HepG2 (cell line): Measurements from ENCODE around the gene IFI30. TPM values are rescaled to one million over a fixed set of nuclear protein-coding genes. Genes with fewer than 3 reads are reported as not detected.

ENCODE experiments used
- DDIT3 ChIP-seq: sonication (generic); formaldehyde crosslinking; IDR thresholded peaks from 2 replicates; pipeline ENCODE4 v1.4.0; 2020; ENCODE audit warnings: mild to moderate bottlenecking, missing genetic modification reagents
- EP300 ChIP-seq, 3 experiments: sonication (generic) in 1 of 3; formaldehyde crosslinking in 1 of 3; IDR thresholded peaks; 2 replicates each; pipeline versions ENCODE4 v1.5.1 to v1.6.1; 2011 to 2020; ENCODE audit warnings: low read depth in 2 of 3, low read length in 2 of 3, borderline replicate concordance in 1 of 3, improper control_type of control experiment in 1 of 3, mild to moderate bottlenecking in 1 of 3, missing genetic modification reagents in 1 of 3, moderate library complexity in 1 of 3
- HBP1 ChIP-seq: IDR thresholded peaks from 2 replicates; pipeline ENCODE4 v1.6.1; 2016; ENCODE audit warnings: low read depth, control low read depth
- HMGXB4 ChIP-seq, 2 experiments: sonication (generic) in 1 of 2; formaldehyde crosslinking in 1 of 2; IDR thresholded peaks; 2 replicates each; pipeline versions ENCODE4 v1.4.0 to v1.6.1; 2018 to 2020; ENCODE audit warnings: missing genetic modification reagents in 2 of 2, borderline replicate concordance in 1 of 2, low read depth in 1 of 2, mild to moderate bottlenecking in 1 of 2, missing biosample characterization in 1 of 2
- HNF4G ChIP-seq, 2 experiments: sonication (generic) in 1 of 2; formaldehyde crosslinking in 1 of 2; IDR thresholded peaks; 2 replicates each; pipeline versions ENCODE4 v1.4.0 to v1.6.1; 2011 to 2020; ENCODE audit warnings: borderline replicate concordance in 2 of 2, low read depth in 2 of 2, mild to moderate bottlenecking in 2 of 2, low read length in 1 of 2, missing genetic modification reagents in 1 of 2, moderate library complexity in 1 of 2
- MYNN ChIP-seq: sonication (generic); formaldehyde crosslinking; IDR thresholded peaks from 2 replicates; pipeline ENCODE4 v1.4.0; 2020; ENCODE audit warnings: mild to moderate bottlenecking, low read depth, missing genetic modification reagents
- PREB ChIP-seq: sonication (generic); formaldehyde crosslinking; IDR thresholded peaks from 2 replicates; pipeline ENCODE4 v1.4.0; 2020; ENCODE audit warnings: missing genetic modification reagents
- RFXAP ChIP-seq: sonication (generic); formaldehyde crosslinking; IDR thresholded peaks from 2 replicates; pipeline ENCODE4 v1.4.0; 2020; ENCODE audit warnings: missing genetic modification reagents, borderline replicate concordance
- SAFB2 ChIP-seq: sonication (generic); formaldehyde crosslinking; IDR thresholded peaks from 2 replicates; pipeline ENCODE4 v1.5.1; 2020; ENCODE audit warnings: missing genetic modification reagents, low read depth, mild to moderate bottlenecking, borderline replicate concordance
- TERF1 ChIP-seq: sonication (generic); formaldehyde crosslinking; IDR thresholded peaks from 2 replicates; pipeline ENCODE4 v1.8.0; 2022; ENCODE audit warnings: mild to moderate bottlenecking, missing genetic modification reagents, moderate library complexity
- TFDP1 ChIP-seq: IDR thresholded peaks from 2 replicates; pipeline ENCODE4 v1.6.1; 2016; ENCODE audit warnings: missing compliant biosample characterization, missing genetic modification reagents, borderline replicate concordance
- ZIK1 ChIP-seq: sonication (generic); formaldehyde crosslinking; IDR thresholded peaks from 2 replicates; pipeline ENCODE4 v1.5.0; 2020; ENCODE audit warnings: mild to moderate bottlenecking, low read depth, missing genetic modification reagents, borderline replicate concordance
- ZNF451 ChIP-seq: sonication (generic); formaldehyde crosslinking; IDR thresholded peaks from 2 replicates; pipeline ENCODE4 v1.5.0; 2020; ENCODE audit warnings: mild to moderate bottlenecking, missing genetic modification reagents
- ZNF564 ChIP-seq: sonication (generic); formaldehyde crosslinking; IDR thresholded peaks from 2 replicates; pipeline ENCODE4 v1.8.1; 2023; ENCODE audit warnings: mild to moderate bottlenecking, missing genetic modification reagents
- ZNF572 ChIP-seq: sonication (generic); formaldehyde crosslinking; IDR thresholded peaks from 2 replicates; pipeline ENCODE4 v1.5.1; 2020; ENCODE audit warnings: mild to moderate bottlenecking, missing genetic modification reagents
- ZNF704 ChIP-seq: sonication (generic); formaldehyde crosslinking; IDR thresholded peaks from 2 replicates; pipeline ENCODE4 v1.8.1; 2023; ENCODE audit warnings: mild to moderate bottlenecking, inconsistent platforms, moderate library complexity, missing genetic modification reagents, borderline replicate concordance
- polyA plus RNA-seq, 8 experiments: library from polyadenylated mRNA; depleted of rRNA in 3 of 8; stranded (reverse) in 7 of 8; unstranded in 1 of 8; fragments of >200 nt; fragmentation: Illumina TruSeq in 4 of 8; extraction: Trizol in 4 of 8; gene quantifications; 2 replicates each; pipeline versions ENCODE4 v1.2.1 to v1.2.3, GENCODE V29; 2011 to 2016; ENCODE audit warnings: low read depth in 4 of 8, missing spikeins in 1 of 8, mixed read lengths in 1 of 8; ENCODE audit not compliant: insufficient read depth in 1 of 8
- total RNA-seq, 5 experiments: library from RNA; depleted of rRNA; stranded (reverse); fragments of >200 nt; fragmentation: Illumina TruSeq; extraction: Trizol; gene quantifications; 2 replicates each; pipeline ENCODE4 v1.2.3, GENCODE V29; 2016; ENCODE audit warnings: low read depth in 1 of 5

The IFI30 gene
- total and polyA plus RNA-seq, 2 of the 13 experiments (the other 11 are each of a cell fraction or from before 2014, with no cell fraction given) = 25.0 to 79.4 TPM

- no peak for TF ChIP-seq DDIT3 (CRISPR knock-in tag)
- peak; percentile 14; the same call in 1 of the 2 replicates for TF ChIP-seq PREB (CRISPR knock-in tag)
- TF ChIP-seq ZNF704 (CRISPR knock-in tag) = 0 out of 2 replicates have a peak, but pooled peaks have one; percentile 79
- TF ChIP-seq HBP1 (CRISPR knock-in tag) = no peak
- TF ChIP-seq MYNN (CRISPR knock-in tag) = no peak
- peak; percentile 71; the same call in 1 of the 2 replicates for TF ChIP-seq RFXAP (CRISPR knock-in tag)
- no peak for TF ChIP-seq ZIK1 (CRISPR knock-in tag)
- TF ChIP-seq HMGXB4 (CRISPR knock-in tag; IDR thresholded peaks at IDR 0.05; ENCODE audit: borderline replicate concordance in 1 of 2, low read depth in 1 of 2) = peak; percentile 37 to 68; a peak in 2 of 4 replicates
- peak; percentile 13; the same call in 1 of the 2 replicates for TF ChIP-seq HNF4G (IDR thresholded peaks at IDR 0.05; ENCODE audit: borderline replicate concordance, low read depth, low read length)
- TF ChIP-seq HNF4G (CRISPR knock-in tag; IDR thresholded peaks at IDR 0.05; ENCODE audit: borderline replicate concordance, low read depth) = no peak
- 0 out of 2 replicates have a peak, but pooled peaks have one; percentile 43 for TF ChIP-seq TERF1 (CRISPR knock-in tag)
- TF ChIP-seq EP300 (IDR thresholded peaks at IDR 0.05; ENCODE audit: low read depth in 2 of 2, low read length in 2 of 2) = no peak; a peak in 1 of 4 replicates
- 0 out of 2 replicates have a peak, but pooled peaks have one; percentile 45 for TF ChIP-seq EP300 (CRISPR knock-in tag; IDR thresholded peaks at IDR 0.05; ENCODE audit: borderline replicate concordance)
- peak; percentile 5; the same call in 1 of the 2 replicates for TF ChIP-seq ZNF564 (CRISPR knock-in tag)
- no peak for TF ChIP-seq ZNF572 (CRISPR knock-in tag)
- peak; percentile 37; the same call in 1 of the 2 replicates for TF ChIP-seq TFDP1
- no peak for TF ChIP-seq ZNF451
- TF ChIP-seq SAFB2 (CRISPR knock-in tag) = no peak; the same call in 1 of the 2 replicates
Observed at GRCh38 chr19:18173572-18174288, at the start of gene IFI30 (continued).
